ENCODE measurements around the gene NADSYN1. TPM values are rescaled to one million over a fixed set of nuclear protein-coding genes. Genes with fewer than 3 reads are reported as not detected.
"Not testable (repeated sequence)": the region's sequence is repeated elsewhere in the genome, so short reads cannot be mapped to it uniquely, and the experiment has no call there.

NADSYN1 gene
- total and polyA plus RNA-seq, 2 donors (not counting 1 experiment from before 2014, with no cell fraction given) = 22.0 to 81.7 TPM

DNA sequence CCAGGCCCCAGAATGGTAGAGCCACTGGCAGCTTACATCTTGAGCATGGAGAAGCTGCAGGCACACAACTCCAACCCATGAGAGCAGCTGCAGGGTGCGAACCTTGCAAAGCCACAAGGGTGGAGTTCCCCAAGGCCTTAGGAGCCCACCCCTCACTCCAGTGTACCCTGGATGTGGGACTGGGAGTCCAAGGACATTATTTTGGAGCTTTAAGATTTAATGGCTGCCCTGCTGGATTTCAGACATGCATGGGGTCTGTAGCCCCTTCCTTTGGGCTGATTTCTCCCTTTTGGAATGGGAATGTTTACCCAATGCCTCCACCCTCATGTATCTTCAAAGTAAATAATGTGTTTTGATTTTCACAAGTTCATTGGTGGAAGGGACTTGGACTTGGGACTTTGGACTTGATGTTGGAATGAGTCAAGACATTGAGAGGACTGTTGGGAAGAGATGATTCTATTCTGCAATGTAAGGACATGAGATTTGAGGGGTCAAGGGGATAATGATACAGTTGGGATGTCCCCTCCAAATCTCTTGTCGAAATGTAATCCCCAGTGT is 73.0 kb downstream of the NADSYN1 start:
- H4K20me1 ChIP-seq (ENCODE audit: control insufficient read depth, extremely low read depth, insufficient read depth, low read length) = no peaks in the 10 kb centered on the region
- no peak for DNase-seq (ENCODE audit: low read depth in 2 of 2)
- no peaks in the 10 kb centered on the region for H3K79me2 ChIP-seq (ENCODE audit: control insufficient read depth, insufficient read depth, low read length)
- H3K4me2 ChIP-seq (ENCODE audit: extremely low read depth, insufficient read depth, low read length) = no peak overlapping the region
- no peak overlapping the region for H3K9ac ChIP-seq (ENCODE audit: insufficient read depth, low read length)
- H3K4me3 ChIP-seq (replicated peaks in 1 of 4; ENCODE audit: control extremely low read depth in 1 of 4, insufficient read depth in 1 of 4, low read depth in 3 of 4, low read length in 4 of 4) = no peak overlapping the region
- no peaks in the 10 kb centered on the region for H3K4me1 ChIP-seq (ENCODE audit: control insufficient read depth, extremely low read depth, insufficient read depth, low read length)
- TF ChIP-seq, protein P1, sequence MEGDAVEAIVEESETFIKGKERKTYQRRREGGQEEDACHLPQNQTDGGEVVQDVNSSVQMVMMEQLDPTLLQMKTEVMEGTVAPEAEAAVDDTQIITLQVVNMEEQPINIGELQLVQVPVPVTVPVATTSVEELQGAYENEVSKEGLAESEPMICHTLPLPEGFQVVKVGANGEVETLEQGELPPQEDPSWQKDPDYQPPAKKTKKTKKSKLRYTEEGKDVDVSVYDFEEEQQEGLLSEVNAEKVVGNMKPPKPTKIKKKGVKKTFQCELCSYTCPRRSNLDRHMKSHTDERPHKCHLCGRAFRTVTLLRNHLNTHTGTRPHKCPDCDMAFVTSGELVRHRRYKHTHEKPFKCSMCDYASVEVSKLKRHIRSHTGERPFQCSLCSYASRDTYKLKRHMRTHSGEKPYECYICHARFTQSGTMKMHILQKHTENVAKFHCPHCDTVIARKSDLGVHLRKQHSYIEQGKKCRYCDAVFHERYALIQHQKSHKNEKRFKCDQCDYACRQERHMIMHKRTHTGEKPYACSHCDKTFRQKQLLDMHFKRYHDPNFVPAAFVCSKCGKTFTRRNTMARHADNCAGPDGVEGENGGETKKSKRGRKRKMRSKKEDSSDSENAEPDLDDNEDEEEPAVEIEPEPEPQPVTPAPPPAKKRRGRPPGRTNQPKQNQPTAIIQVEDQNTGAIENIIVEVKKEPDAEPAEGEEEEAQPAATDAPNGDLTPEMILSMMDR (conservative IDR thresholded peaks at IDR 0.05 in 1 of 2, IDR thresholded peaks at IDR 0.05 in 1 of 2; ENCODE audit: low read depth in 1 of 2, low read length in 2 of 2) = no peak
- no peak for TF ChIP-seq EZH2 (IDR thresholded peaks at IDR 0.05; ENCODE audit: low read length, missing control alignments)
- no peaks in the 10 kb centered on the region for H3K9me3 ChIP-seq (ENCODE audit: control insufficient read depth, insufficient read depth, low read depth, low read length)
- no peak overlapping the region for H3K27ac ChIP-seq (ENCODE audit: insufficient read depth, low read length)
- no peak overlapping the region for H2AFZ ChIP-seq (ENCODE audit: low read length)
- no peaks in the 10 kb centered on the region for H3K27me3 ChIP-seq (ENCODE audit: control insufficient read depth, insufficient read depth, low read length)
- H3K36me3 ChIP-seq (ENCODE audit: control insufficient read depth, insufficient read depth, low read length) = no peaks in the 10 kb centered on the region

DNA sequence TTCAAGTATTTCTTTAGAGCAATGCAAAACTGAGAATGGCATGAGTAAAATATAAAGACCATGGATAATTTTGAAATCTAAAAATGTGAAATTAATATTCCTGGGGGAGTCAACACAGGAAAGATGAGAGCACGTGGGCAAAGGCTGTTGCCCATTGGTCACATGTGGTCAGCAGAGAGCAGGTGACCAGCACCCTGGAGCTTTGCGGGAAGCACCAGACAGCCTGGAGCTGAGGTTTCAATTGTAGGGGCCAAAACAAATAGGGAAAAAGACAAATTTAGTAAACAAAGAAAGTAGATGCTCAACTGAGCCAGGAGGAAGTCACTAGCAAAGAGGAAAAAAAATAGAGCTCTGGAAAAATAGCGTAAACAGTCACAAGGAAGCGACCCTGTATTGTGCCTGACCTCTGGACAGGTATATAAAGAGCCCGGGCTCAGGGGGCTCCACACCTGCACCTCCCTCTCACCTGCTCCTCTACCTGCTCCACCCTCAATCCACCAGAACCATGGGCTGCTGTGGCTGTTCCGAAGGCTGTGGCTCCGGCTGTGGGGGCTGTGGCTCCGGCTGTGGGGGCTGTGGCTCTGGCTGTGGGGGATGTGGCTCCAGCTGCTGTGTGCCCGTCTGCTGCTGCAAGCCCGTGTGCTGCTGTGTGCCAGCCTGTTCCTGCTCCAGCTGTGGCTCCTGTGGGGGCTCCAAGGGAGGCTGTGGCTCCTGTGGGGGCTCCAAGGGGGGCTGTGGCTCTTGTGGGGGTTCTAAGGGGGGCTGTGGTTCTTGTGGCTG is 74.0 kb downstream of the NADSYN1 start, which contains the start of gene KRTAP5-7:
TSS of gene KRTAP5-7 (plus strand) at position 472 of the 780 bp plus-strand sequence. CDS start at position 506, 34 bp downstream.
- not testable (repeated sequence) for H4K20me1 ChIP-seq (ENCODE audit: control insufficient read depth, extremely low read depth, insufficient read depth, low read length); H3K4me3 ChIP-seq (replicated peaks in 1 of 4; ENCODE audit: control extremely low read depth in 1 of 4, insufficient read depth in 1 of 4, low read depth in 3 of 4, low read length in 4 of 4); H3K27ac ChIP-seq (ENCODE audit: insufficient read depth, low read length); DNase-seq (ENCODE audit: low read depth in 2 of 2); H3K4me2 ChIP-seq (ENCODE audit: extremely low read depth, insufficient read depth, low read length); H2AFZ ChIP-seq (ENCODE audit: low read length); H3K36me3 ChIP-seq (ENCODE audit: control insufficient read depth, insufficient read depth, low read length); H3K9me3 ChIP-seq (ENCODE audit: control insufficient read depth, insufficient read depth, low read depth, low read length); H3K4me1 ChIP-seq (ENCODE audit: control insufficient read depth, extremely low read depth, insufficient read depth, low read length); H3K9ac ChIP-seq (ENCODE audit: insufficient read depth, low read length); H3K79me2 ChIP-seq (ENCODE audit: control insufficient read depth, insufficient read depth, low read length); H3K27me3 ChIP-seq (ENCODE audit: control insufficient read depth, insufficient read depth, low read length)

DNA sequence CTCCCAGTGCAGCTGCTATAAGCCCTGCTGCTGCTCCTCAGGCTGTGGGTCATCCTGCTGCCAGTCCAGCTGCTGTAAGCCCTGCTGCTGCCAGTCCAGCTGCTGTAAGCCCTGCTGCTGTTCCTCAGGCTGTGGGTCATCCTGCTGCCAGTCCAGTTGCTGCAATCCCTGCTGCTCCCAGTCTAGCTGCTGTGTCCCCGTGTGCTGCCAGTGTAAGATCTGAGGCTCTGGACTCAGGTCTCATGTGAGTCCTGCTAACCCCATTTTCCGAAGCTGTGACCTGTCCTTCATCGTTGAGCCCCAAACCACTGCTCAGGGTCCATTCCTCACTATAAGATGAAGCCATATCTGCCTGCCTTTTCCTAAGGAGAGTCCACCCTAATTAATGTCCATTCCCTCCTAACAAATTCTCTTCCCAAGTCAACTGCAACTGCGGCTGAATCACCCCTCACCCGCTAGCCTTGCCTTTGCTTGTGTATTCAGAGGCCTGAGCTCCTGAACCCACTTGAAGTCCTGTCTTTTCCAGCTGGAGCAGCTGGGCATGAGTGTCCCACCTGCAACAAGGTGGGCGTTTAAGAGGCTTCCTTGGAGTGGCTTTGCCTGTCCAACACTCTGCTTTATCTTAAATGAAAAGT is 74.7 kb downstream of the NADSYN1 start:
- Histone ChIP-seq H3K27ac (ENCODE audit: insufficient read depth, low read length) (no peak overlapping the region), H3K9ac (ENCODE audit: insufficient read depth, low read length) (no peak overlapping the region), H3K27me3 (ENCODE audit: control insufficient read depth, insufficient read depth, low read length) (no peaks in the 10 kb centered on the region), H3K4me1 (ENCODE audit: control insufficient read depth, extremely low read depth, insufficient read depth, low read length) (no peaks in the 10 kb centered on the region), H4K20me1 (ENCODE audit: control insufficient read depth, extremely low read depth, insufficient read depth, low read length) (no peaks in the 10 kb centered on the region), H3K36me3 (ENCODE audit: control insufficient read depth, insufficient read depth, low read length) (no peaks in the 10 kb centered on the region), H3K79me2 (ENCODE audit: control insufficient read depth, insufficient read depth, low read length) (no peaks in the 10 kb centered on the region), H3K4me2 (ENCODE audit: extremely low read depth, insufficient read depth, low read length) (no peak overlapping the region), H3K4me3 (replicated peaks in 1 of 4; ENCODE audit: control extremely low read depth in 1 of 4, insufficient read depth in 1 of 4, low read depth in 3 of 4, low read length in 4 of 4) (no peak overlapping the region), H3K9me3 (ENCODE audit: control insufficient read depth, insufficient read depth, low read depth, low read length) (no peaks in the 10 kb centered on the region), H2AFZ (ENCODE audit: low read length) (no peak overlapping the region)
- DNase-seq (ENCODE audit: low read depth in 2 of 2) = no peak
- no peak for TF ChIP-seq EZH2 (IDR thresholded peaks at IDR 0.05; ENCODE audit: low read length, missing control alignments)
- TF ChIP-seq, protein P1 (conservative IDR thresholded peaks at IDR 0.05 in 1 of 2, IDR thresholded peaks at IDR 0.05 in 1 of 2; ENCODE audit: low read depth in 1 of 2, low read length in 2 of 2) = no peak

Data from fibroblast of lung (primary cell).